Measurements from ENCODE around the gene TMX1. TPM values are rescaled to one million over a fixed set of nuclear protein-coding genes. Genes with fewer than 3 reads are reported as not detected.

Gene TMX1
- total and polyA plus RNA-seq, 2 of the 8 experiments (the other 6 are each of a cell fraction or from before 2014, with no cell fraction given) = 26.6 to 84.0 TPM

DNA sequence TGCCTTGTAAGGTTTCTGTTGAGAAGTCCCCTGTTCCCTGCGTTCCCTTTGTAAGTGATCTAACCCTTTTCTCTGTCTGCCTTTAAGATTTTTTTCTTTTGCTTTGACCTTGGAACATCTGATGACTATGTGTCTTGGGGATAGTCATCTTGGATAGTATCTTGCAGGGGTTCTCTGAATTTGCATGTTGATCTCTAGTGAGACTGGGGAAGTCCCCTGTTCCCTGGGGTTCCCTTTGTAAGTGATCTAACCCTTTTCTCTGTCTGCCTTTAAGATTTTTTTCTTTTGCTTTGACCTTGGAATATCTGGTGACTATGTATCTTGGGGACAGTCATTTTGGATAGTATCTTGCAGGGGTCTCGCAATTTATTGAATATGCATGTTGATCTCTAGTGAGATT lies 38.2 kb upstream of the TMX1 start:
- no peak overlapping the region for H4K8ac ChIP-seq (ENCODE audit: extremely low read depth, insufficient read depth, low read length)
- H3K4me1 ChIP-seq (replicated peaks in 1 of 4; ENCODE audit: control insufficient read depth in 3 of 4, insufficient read depth in 4 of 4, low read length in 3 of 4) = no peaks in the 10 kb centered on the region
- ChIA-PET POLR2A (ENCODE audit: partially characterized antibody) (no interaction called here), CTCF (ENCODE audit: partially characterized antibody) (interaction anchor here (0.6 to 1.8 kb wide), 2 partner anchors 16 to 164 kb away, joined by 3 to 4 read pairs; no protein-coding TSS in a partner anchor)
- no peaks in the 10 kb centered on the region for H3K23me2 ChIP-seq (ENCODE audit: low read depth, low read length)
- DNase-seq (ENCODE audit: low read depth in 1 of 2, low spot score in 2 of 2) = no peak
- no peak overlapping the region for H3K9ac ChIP-seq (replicated peaks in 1 of 4; ENCODE audit: extremely low read depth in 1 of 4, low read depth in 3 of 4, low read length in 3 of 4)
- H3K56ac ChIP-seq (replicated peaks; ENCODE audit: insufficient read length, low read depth, low read length) = no peak overlapping the region
- H2BK5ac ChIP-seq (ENCODE audit: low read depth, low read length) = no peak overlapping the region
- H3K4ac ChIP-seq (replicated peaks; ENCODE audit: insufficient read length, low read depth, low read length) = no peak overlapping the region
- no peak overlapping the region for H4K91ac ChIP-seq (replicated peaks; ENCODE audit: insufficient read length, low read length)
- no peak overlapping the region for H2BK20ac ChIP-seq (ENCODE audit: low read length)
- no peak overlapping the region for H3K4me3 ChIP-seq (ENCODE audit: extremely low read depth in 1 of 4, insufficient read depth in 2 of 4, low read depth in 3 of 4, low read length in 4 of 4)
- 77% methylated on average over 2 of the region's 2 CpGs; no CpG with 5 or more reads in 1 of the 2 experiments for whole genome bisulfite sequencing, 2 experiments (ENCODE audit: extremely low coverage in 1 of 2, insufficient coverage in 1 of 2, insufficient read length in 1 of 2, insufficient replicate concordance in 2 of 2, low coverage in 1 of 2, low lambda C conversion rate in 2 of 2, missing lambda C conversion rate in 1 of 2)
- H3K18ac ChIP-seq (ENCODE audit: extremely low read depth, low read length) = no peak overlapping the region
- H2BK120ac ChIP-seq (replicated peaks; ENCODE audit: low read depth, low read length) = no peak overlapping the region
- no peaks in the 10 kb centered on the region for H3K9me3 ChIP-seq (ENCODE audit: insufficient read depth in 2 of 2, low read depth in 1 of 2, low read length in 1 of 2)
- no peaks in the 10 kb centered on the region for H4K20me1 ChIP-seq (replicated peaks in 1 of 2; ENCODE audit: control insufficient read depth in 1 of 2, insufficient read depth in 2 of 2, low read length in 2 of 2)
- no peaks in the 10 kb centered on the region for H3K79me2 ChIP-seq (ENCODE audit: control insufficient read depth in 1 of 2, insufficient read depth in 2 of 2, low read length in 2 of 2)
- no peak overlapping the region for H3K14ac ChIP-seq (ENCODE audit: insufficient read length)
- no peak overlapping the region for H4K5ac ChIP-seq (ENCODE audit: insufficient read length, low read depth, low read length)
- H3K36me3 ChIP-seq (ENCODE audit: control insufficient read depth in 2 of 4, insufficient read depth in 4 of 4, low read length in 3 of 4) = no peaks in the 10 kb centered on the region
- no peaks in the 10 kb centered on the region for H3K27me3 ChIP-seq (replicated peaks in 1 of 4; ENCODE audit: control insufficient read depth in 3 of 4, extremely low read depth in 1 of 4, insufficient read depth in 3 of 4, low read length in 3 of 4)
- FAIRE-seq = no peak
- no peak overlapping the region for H3K23ac ChIP-seq (ENCODE audit: insufficient read length)
- H3K27ac ChIP-seq (ENCODE audit: low read depth, low read length) = no peak overlapping the region
- no peak overlapping the region for H3K4me2 ChIP-seq (ENCODE audit: insufficient read depth in 1 of 2, low read depth in 2 of 2, low read length in 2 of 2)
- no peak overlapping the region for H2AK5ac ChIP-seq (ENCODE audit: low read depth, low read length)
- no peak overlapping the region for H2BK12ac ChIP-seq (ENCODE audit: low read depth, low read length)
- H3K79me1 ChIP-seq (ENCODE audit: low read depth, low read length) = no peaks in the 10 kb centered on the region
- H2BK15ac ChIP-seq (ENCODE audit: low read length) = no peak overlapping the region
- H2AFZ ChIP-seq (ENCODE audit: low read length) = no peak overlapping the region
- no peak for TF ChIP-seq TCF12 (IDR thresholded peaks at IDR 0.05; ENCODE audit: low read depth, low read length)
- no peak for TF ChIP-seq POU5F1 (IDR thresholded peaks at IDR 0.05; ENCODE audit: low read depth, low read length)
- TF ChIP-seq SUZ12 (IDR thresholded peaks at IDR 0.05; ENCODE audit: low read length) = no peak
- no peak for TF ChIP-seq HDAC6 (IDR thresholded peaks at IDR 0.05; ENCODE audit: low read depth, low read length)
- no peak for TF ChIP-seq HDAC2 (IDR thresholded peaks at IDR 0.05; ENCODE audit: borderline replicate concordance in 1 of 2, low read depth in 2 of 2, low read length in 2 of 2)
- no peak for TF ChIP-seq GTF2F1 (IDR thresholded peaks at IDR 0.05; ENCODE audit: borderline replicate concordance, low read depth, low read length)
- TF ChIP-seq POLR2A (IDR thresholded peaks at IDR 0.05; ENCODE audit: control extremely low read depth in 1 of 2, low read depth in 2 of 2, low read length in 2 of 2) = no peak
- TF ChIP-seq, protein P1, sequence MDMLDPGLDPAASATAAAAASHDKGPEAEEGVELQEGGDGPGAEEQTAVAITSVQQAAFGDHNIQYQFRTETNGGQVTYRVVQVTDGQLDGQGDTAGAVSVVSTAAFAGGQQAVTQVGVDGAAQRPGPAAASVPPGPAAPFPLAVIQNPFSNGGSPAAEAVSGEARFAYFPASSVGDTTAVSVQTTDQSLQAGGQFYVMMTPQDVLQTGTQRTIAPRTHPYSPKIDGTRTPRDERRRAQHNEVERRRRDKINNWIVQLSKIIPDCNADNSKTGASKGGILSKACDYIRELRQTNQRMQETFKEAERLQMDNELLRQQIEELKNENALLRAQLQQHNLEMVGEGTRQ (IDR thresholded peaks at IDR 0.05; ENCODE audit: low read length) = no peak

Measured in H1 (cell line).